ENCODE data around the gene KL.

DNA sequence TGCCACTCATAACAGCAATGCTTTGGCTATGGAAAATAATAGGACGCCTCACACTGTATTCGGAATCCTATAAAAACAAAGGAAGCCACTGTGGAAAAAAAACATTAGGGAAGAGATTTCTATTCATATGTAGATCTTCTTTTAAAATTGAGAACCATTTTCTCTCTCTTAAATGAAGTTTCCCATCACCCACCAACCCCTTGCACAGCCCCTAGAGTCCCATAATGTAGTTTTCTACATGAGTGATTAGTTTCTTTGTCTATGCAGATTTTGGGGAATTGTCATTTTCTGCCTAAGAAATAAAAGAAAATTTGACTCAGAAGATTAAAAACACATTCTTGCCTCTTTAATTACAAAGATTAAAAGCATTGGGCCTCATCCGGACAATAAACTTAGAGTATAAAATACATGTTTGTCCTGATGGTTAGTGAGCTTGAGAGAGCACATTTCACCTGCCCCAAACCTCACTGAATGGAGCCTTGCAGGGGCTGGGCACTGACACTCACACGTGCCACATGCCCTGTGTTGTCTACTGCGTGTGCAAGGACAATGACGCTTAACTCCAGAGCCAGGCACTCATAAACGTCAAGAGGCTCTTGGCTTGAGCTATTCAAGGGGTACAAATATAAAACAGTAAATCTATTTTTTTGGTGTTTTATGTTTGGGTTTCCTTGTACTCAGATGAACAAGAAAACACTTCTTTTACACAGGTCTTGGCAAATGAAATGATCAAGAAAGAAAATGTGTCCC lies 40.0 kb upstream of the KL start:
- TF ChIP-seq, protein P1, sequence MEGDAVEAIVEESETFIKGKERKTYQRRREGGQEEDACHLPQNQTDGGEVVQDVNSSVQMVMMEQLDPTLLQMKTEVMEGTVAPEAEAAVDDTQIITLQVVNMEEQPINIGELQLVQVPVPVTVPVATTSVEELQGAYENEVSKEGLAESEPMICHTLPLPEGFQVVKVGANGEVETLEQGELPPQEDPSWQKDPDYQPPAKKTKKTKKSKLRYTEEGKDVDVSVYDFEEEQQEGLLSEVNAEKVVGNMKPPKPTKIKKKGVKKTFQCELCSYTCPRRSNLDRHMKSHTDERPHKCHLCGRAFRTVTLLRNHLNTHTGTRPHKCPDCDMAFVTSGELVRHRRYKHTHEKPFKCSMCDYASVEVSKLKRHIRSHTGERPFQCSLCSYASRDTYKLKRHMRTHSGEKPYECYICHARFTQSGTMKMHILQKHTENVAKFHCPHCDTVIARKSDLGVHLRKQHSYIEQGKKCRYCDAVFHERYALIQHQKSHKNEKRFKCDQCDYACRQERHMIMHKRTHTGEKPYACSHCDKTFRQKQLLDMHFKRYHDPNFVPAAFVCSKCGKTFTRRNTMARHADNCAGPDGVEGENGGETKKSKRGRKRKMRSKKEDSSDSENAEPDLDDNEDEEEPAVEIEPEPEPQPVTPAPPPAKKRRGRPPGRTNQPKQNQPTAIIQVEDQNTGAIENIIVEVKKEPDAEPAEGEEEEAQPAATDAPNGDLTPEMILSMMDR (IDR thresholded peaks at IDR 0.05), result no peak
- TF ChIP-seq EZH2 (IDR thresholded peaks at IDR 0.05; ENCODE audit: borderline replicate concordance, insufficient read depth, low read depth, low read length, poor library complexity, severe bottlenecking), result no peak
